ENCODE measurements around the gene ATN1.

DNA sequence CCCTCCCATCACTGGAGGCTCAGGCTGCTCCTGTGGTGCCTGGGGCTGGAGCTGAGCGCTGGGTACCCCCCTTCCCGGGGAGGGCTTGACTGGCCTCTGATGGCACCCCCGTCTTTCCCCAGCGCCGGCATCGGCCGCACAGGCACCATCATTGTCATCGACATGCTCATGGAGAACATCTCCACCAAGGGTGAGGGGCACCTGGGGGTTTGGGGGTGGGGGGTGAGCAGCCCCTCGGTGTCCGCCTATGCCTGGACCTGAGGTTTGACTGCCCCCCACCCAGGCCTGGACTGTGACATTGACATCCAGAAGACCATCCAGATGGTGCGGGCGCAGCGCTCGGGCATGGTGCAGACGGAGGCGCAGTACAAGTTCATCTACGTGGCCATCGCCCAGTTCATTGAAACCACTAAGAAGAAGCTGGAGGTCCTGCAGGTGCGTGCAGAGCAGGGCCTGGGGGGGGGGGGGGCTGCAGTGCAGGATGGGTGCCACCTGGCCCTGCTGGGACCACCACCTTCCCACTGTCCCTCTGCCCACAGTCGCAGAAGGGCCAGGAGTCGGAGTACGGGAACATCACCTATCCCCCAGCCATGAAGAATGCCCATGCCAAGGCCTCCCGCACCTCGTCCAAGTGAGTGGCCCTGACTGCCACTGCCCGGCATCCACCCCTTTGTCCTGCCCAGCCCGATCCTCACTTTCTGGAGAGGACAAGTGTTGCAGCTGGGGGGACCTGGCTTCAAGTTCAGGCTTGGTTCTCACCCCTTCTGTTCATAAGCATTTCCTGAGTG lies 32.2 kb downstream of the ATN1 start:
- TF ChIP-seq POLR2A (IDR thresholded peaks at IDR 0.05), result no peak
- TF ChIP-seq, protein P1, sequence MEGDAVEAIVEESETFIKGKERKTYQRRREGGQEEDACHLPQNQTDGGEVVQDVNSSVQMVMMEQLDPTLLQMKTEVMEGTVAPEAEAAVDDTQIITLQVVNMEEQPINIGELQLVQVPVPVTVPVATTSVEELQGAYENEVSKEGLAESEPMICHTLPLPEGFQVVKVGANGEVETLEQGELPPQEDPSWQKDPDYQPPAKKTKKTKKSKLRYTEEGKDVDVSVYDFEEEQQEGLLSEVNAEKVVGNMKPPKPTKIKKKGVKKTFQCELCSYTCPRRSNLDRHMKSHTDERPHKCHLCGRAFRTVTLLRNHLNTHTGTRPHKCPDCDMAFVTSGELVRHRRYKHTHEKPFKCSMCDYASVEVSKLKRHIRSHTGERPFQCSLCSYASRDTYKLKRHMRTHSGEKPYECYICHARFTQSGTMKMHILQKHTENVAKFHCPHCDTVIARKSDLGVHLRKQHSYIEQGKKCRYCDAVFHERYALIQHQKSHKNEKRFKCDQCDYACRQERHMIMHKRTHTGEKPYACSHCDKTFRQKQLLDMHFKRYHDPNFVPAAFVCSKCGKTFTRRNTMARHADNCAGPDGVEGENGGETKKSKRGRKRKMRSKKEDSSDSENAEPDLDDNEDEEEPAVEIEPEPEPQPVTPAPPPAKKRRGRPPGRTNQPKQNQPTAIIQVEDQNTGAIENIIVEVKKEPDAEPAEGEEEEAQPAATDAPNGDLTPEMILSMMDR (IDR thresholded peaks at IDR 0.05), result no peak

All from prostate gland (tissue), 2 donors.